ENCODE results near the gene MRPS6. TPM values are rescaled to one million over a fixed set of nuclear protein-coding genes. Genes with fewer than 3 reads are reported as not detected.

The MRPS6 gene
- total RNA-seq, 1 donor from 2014 or later = 40.2 TPM

- ChIA-PET CTCF (no interaction called here), POLR2A (no interaction called here)
- Mint-ChIP-seq H3K9me3 (no peaks in the 10 kb centered on the region), H3K4me1 (no peaks in the 10 kb centered on the region), H3K4me3 (no peak overlapping the region), H3K27ac (no peak overlapping the region), H3K27me3 (no peaks in the 10 kb centered on the region), H3K36me3 (ENCODE audit: low read depth) (no peaks in the 10 kb centered on the region)
- no peak for ATAC-seq (ENCODE audit: low read depth)
- intact Hi-C loops (cut with micrococcal nuclease) = no loop called here
- TF ChIP-seq CTCF (IDR thresholded peaks at IDR 0.05) = no peak
- no peak for DNase-seq
These were observed 8.4 kb upstream of the MRPS6 start for GRCh38 chr21:34065027-34065426.

- TF ChIP-seq CTCF (IDR thresholded peaks at IDR 0.05) = no peak
- H3K27ac Mint-ChIP-seq = no peak overlapping the region
- no peaks in the 10 kb centered on the region for H3K27me3 Mint-ChIP-seq
- intact Hi-C loops (cut with micrococcal nuclease) = loop anchor here (5.0 to 10.0 kb wide), 3 partner anchors 124 to 1993 kb away; partner anchors contain the start of gene SETD4
- peaks cover 12% of the 10 kb centered on the region for H3K36me3 Mint-ChIP-seq (ENCODE audit: low read depth)
- H3K4me3 Mint-ChIP-seq = peak overlapping the region; percentile 85
- DNase-seq = no peak
- peaks cover 28% of the 10 kb centered on the region for H3K4me1 Mint-ChIP-seq
- H3K9me3 Mint-ChIP-seq = no peaks in the 10 kb centered on the region
- ATAC-seq (ENCODE audit: low read depth) = no peak
- CTCF ChIA-PET = no interaction called here
- POLR2A ChIA-PET = interaction anchor here (3.3 kb wide), 1 partner anchor 123 kb away, joined by 29 read pairs; no protein-coding TSS in a partner anchor
These were observed 1.7 kb upstream of the MRPS6 start for GRCh38 chr21:34071683-34072082.

- peak overlapping the region; percentile 70 for H3K27ac Mint-ChIP-seq
- no peaks in the 10 kb centered on the region for H3K9me3 Mint-ChIP-seq
- H3K27me3 Mint-ChIP-seq = no peaks in the 10 kb centered on the region
- no peak for TF ChIP-seq CTCF (IDR thresholded peaks at IDR 0.05)
- peaks cover 34% of the 10 kb centered on the region for H3K4me1 Mint-ChIP-seq
- DNase-seq (no peak), ATAC-seq (ENCODE audit: low read depth) (peak; percentile 3)
- ChIA-PET POLR2A (interaction anchor here (2.7 to 3.3 kb wide), 2 partner anchors 52 to 124 kb away, joined by 23 to 29 read pairs; no protein-coding TSS in a partner anchor), CTCF (interaction anchor here (0.7 to 2.8 kb wide), 3 partner anchors 50 to 149 kb away, joined by 3 to 16 read pairs (median 3); no protein-coding TSS in a partner anchor)
- H3K36me3 Mint-ChIP-seq (ENCODE audit: low read depth) = peaks cover 14% of the 10 kb centered on the region
- intact Hi-C loops (cut with micrococcal nuclease) = loop anchor here (1.0 to 10.0 kb wide), 6 partner anchors 52 to 1992 kb away; partner anchors contain the start of genes ATP5PO and SETD4
- peak overlapping the region; percentile 85 for H3K4me3 Mint-ChIP-seq
These were observed 990 bp upstream of the MRPS6 start for GRCh38 chr21:34072145-34073031.

- peak overlapping the region; percentile 92 for H3K4me3 Mint-ChIP-seq
- no peak for TF ChIP-seq CTCF (IDR thresholded peaks at IDR 0.05)
- ATAC-seq (ENCODE audit: low read depth) (peak; percentile 61), DNase-seq (peak; percentile 63)
- no peaks in the 10 kb centered on the region for H3K27me3 Mint-ChIP-seq
- ChIA-PET CTCF (interaction anchor here (0.7 to 2.8 kb wide), 5 partner anchors 98 to 274 kb away, joined by 3 to 16 read pairs (median 3); no protein-coding TSS in a partner anchor), POLR2A (interaction anchor here (0.5 to 3.3 kb wide), 7 partner anchors 53 to 904 kb away, joined by 3 to 29 read pairs (median 3); no protein-coding TSS in a partner anchor)
- intact Hi-C loops (cut with micrococcal nuclease) = loop anchor here (1.0 to 10.0 kb wide), 8 partner anchors 8 to 1991 kb away; partner anchors contain the start of genes ATP5PO and SETD4
- peak overlapping the region; percentile 84 for H3K27ac Mint-ChIP-seq
- peaks cover 21% of the 10 kb centered on the region for H3K36me3 Mint-ChIP-seq (ENCODE audit: low read depth)
- no peaks in the 10 kb centered on the region for H3K9me3 Mint-ChIP-seq
- H3K4me1 Mint-ChIP-seq = peaks cover 48% of the 10 kb centered on the region
These were observed 438 bp downstream of the MRPS6 start for GRCh38 chr21:34073749-34074282.

Measured in activated B cell treated with CpG ODN at 0.5 μM for 24 hours (primary cell).